C4-2B (cell line): ENCODE data around the gene DDX54.

Experiments used
- ZFX ChIP-seq: fragments of 450-650 bp; IDR thresholded peaks from 2 replicates; pipeline ENCODE4 v1.6.1; 2017
- TF ChIP-seq, protein P1 (sequence below): fragments of 450-650 bp; conservative IDR thresholded peaks from 2 replicates; pipeline ENCODE4 v1.5.1; 2017; ENCODE audit warnings: mild to moderate bottlenecking

DNA sequence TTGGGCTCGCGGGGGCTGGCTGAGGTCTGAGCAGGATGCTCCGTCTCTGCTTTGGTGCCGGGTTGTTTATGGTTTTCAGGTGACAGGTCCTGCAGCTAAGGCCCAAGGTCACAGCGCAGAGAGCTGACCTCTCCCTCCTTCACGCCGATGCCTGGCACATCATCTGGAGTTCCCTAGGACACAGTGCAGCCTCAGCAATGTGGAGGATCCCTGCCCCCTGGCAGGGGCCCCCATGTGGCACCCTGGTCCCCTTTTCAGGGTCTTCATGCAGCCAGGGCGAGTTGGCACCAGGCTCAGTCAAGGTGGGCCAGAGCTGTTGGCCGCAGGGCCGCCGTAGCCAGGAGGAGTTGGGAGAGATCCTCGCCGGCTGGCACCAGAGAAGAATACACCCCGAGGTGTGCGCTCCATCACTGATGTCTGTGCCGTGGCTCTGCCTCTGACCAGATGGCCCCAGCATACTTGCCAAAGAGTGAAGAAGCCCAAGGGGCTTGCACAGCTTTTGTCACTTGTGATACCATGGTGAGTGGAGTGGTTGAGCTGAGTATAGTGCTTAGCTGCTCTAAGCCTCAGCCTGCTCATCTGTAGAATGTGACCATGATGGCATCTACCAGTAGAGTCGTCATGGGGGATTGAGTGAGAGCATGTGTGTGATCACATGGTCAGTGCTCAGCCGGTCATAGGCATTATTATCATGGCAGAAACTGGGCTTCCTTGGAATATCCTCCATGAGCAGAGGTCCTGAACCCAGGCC lies 47.0 kb upstream of the DDX54 start:
- TF ChIP-seq, protein P1, sequence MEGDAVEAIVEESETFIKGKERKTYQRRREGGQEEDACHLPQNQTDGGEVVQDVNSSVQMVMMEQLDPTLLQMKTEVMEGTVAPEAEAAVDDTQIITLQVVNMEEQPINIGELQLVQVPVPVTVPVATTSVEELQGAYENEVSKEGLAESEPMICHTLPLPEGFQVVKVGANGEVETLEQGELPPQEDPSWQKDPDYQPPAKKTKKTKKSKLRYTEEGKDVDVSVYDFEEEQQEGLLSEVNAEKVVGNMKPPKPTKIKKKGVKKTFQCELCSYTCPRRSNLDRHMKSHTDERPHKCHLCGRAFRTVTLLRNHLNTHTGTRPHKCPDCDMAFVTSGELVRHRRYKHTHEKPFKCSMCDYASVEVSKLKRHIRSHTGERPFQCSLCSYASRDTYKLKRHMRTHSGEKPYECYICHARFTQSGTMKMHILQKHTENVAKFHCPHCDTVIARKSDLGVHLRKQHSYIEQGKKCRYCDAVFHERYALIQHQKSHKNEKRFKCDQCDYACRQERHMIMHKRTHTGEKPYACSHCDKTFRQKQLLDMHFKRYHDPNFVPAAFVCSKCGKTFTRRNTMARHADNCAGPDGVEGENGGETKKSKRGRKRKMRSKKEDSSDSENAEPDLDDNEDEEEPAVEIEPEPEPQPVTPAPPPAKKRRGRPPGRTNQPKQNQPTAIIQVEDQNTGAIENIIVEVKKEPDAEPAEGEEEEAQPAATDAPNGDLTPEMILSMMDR = no peak
- TF ChIP-seq ZFX = no peak
